ENCODE data around the gene USB1. TPM values are rescaled to one million over a fixed set of nuclear protein-coding genes. Genes with fewer than 3 reads are reported as not detected.

The USB1 gene
- total RNA-seq, 4 donors from 2014 or later = 31.4 to 79.0 (median 60.0) TPM

GRCh38 chr16:57987441-57988177, 13.6 kb upstream of the USB1 start:
- no peaks in the 10 kb centered on the region for H3K36me3 ChIP-seq
- intact Hi-C loops (cut with DNase I) = no loop called here
- H3K4me3 ChIP-seq (replicated peaks in 1 of 3) = no peak overlapping the region
- peaks cover 26 to 56% of the 10 kb centered on the region in 2 donors for H3K4me1 ChIP-seq
- DNase-seq = no peak
- H3K27me3 ChIP-seq = no peaks in the 10 kb centered on the region
- no peaks in the 10 kb centered on the region for H3K9me3 ChIP-seq
- WGBS, 2 donors = 95 to 100% methylated on average over 4 to 8 of the region's 8 CpGs
- no peak for TF ChIP-seq POLR2A (IDR thresholded peaks at IDR 0.05)
- TF ChIP-seq CTCF (IDR thresholded peaks at IDR 0.05) = no peak
- H3K27ac ChIP-seq = peak overlapping the region; percentile 25 to 80 (median 64)

GRCh38 chr16:57988929-57989328, 12.3 kb upstream of the USB1 start:
- Histone ChIP-seq H3K4me3 (replicated peaks in 1 of 3) (no peak overlapping the region), H3K27ac (peak overlapping the region; percentile 63 to 80 (median 64)), H3K36me3 (no peaks in the 10 kb centered on the region), H3K4me1 (peaks cover 39 to 66% of the 10 kb centered on the region in 2 donors), H3K27me3 (no peaks in the 10 kb centered on the region), H3K9me3 (no peaks in the 10 kb centered on the region)
- WGBS, 2 donors = 13 to 25% methylated on average over 1 of the region's 1 CpG
- TF ChIP-seq CTCF (IDR thresholded peaks at IDR 0.05) (no peak), POLR2A (IDR thresholded peaks at IDR 0.05) (peak in 1 of 2 donors; percentile 22)
- peak; percentile 97 for DNase-seq
- intact Hi-C loops (cut with DNase I) = no loop called here

GRCh38 chr16:57991551-57992059, 9.6 kb upstream of the USB1 start:
- Histone ChIP-seq H3K4me1 (peaks cover 60 to 72% of the 10 kb centered on the region in 2 donors), H3K27ac (peak overlapping the region; percentile 78 to 91 (median 90)), H3K36me3 (no peaks in the 10 kb centered on the region), H3K9me3 (no peaks in the 10 kb centered on the region), H3K4me3 (replicated peaks in 1 of 3) (no peak overlapping the region), H3K27me3 (no peaks in the 10 kb centered on the region)
- DNase-seq = no peak
- no peak for TF ChIP-seq CTCF (IDR thresholded peaks at IDR 0.05)
- TF ChIP-seq POLR2A (IDR thresholded peaks at IDR 0.05) = no peak
- WGBS, 2 donors = 84 to 91% methylated on average over 9 to 11 of the region's 11 CpGs
- intact Hi-C loops (cut with DNase I) = loop anchor here (10.0 kb wide), 1 partner anchor 187 kb away; the partner anchor contains the start of gene KIFC3

- Histone ChIP-seq H3K36me3 (peaks cover 0 to 1% of the 10 kb centered on the region in 2 donors), H3K9me3 (no peaks in the 10 kb centered on the region), H3K4me3 (replicated peaks in 1 of 3) (no peak overlapping the region), H3K27ac (peak overlapping the region; percentile 78 to 91 (median 90)), H3K4me1 (peaks cover 64 to 77% of the 10 kb centered on the region in 2 donors), H3K27me3 (no peaks in the 10 kb centered on the region)
- peak; percentile 36 to 37 for DNase-seq
- WGBS, 2 donors = 75 to 79% methylated on average over 6 of the region's 6 CpGs
- intact Hi-C loops (cut with DNase I) = loop anchor here (10.0 kb wide), 1 partner anchor 187 kb away; the partner anchor contains the start of gene KIFC3
- TF ChIP-seq CTCF (IDR thresholded peaks at IDR 0.05) (no peak), POLR2A (IDR thresholded peaks at IDR 0.05) (no peak)
These were observed 9.1 kb upstream of the USB1 start for GRCh38 chr16:57992084-57992483.

- peaks cover 65 to 83% of the 10 kb centered on the region in 2 donors for H3K4me1 ChIP-seq
- WGBS, 2 donors = 20 to 55% methylated on average over 1 to 8 of the region's 8 CpGs
- peaks cover 8 to 10% of the 10 kb centered on the region in 2 donors for H3K36me3 ChIP-seq
- intact Hi-C loops (cut with DNase I) = loop anchor here (10.0 kb wide), 1 partner anchor 189 kb away; the partner anchor contains the start of gene KIFC3
- TF ChIP-seq POLR2A (IDR thresholded peaks at IDR 0.05) = no peak
- TF ChIP-seq CTCF (IDR thresholded peaks at IDR 0.05) = no peak
- no peaks in the 10 kb centered on the region for H3K27me3 ChIP-seq
- no peak overlapping the region for H3K4me3 ChIP-seq (replicated peaks in 1 of 3)
- DNase-seq = peak; percentile 83
- H3K27ac ChIP-seq = peak overlapping the region; percentile 90 to 95 (median 91)
- H3K9me3 ChIP-seq = no peaks in the 10 kb centered on the region
These were observed 7.8 kb upstream of the USB1 start for GRCh38 chr16:57993438-57993837.

Measured in thyroid gland (tissue), 4 donors.